ENCODE data around the gene TLE1.

The TLE1 gene

DNA sequence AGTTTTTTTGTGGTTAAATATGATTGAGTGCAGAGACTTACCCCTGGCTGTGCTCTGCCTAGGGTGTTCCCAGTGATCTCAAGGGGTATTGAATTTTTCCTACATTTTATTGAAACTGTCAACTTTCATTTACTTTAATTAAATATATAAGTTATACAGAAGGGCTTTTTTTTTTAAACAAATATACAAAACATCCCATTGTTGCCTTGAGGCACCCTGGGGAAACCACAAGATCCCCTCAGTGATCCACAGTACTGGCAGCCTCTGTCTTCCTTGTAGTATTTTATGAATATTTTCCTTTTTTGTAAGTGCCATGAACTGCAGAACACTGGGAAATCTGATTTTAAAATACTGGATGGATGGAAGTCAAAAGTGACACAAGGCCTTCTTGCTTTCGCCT, 123.7 kb downstream of the TLE1 start:
- no peak for DNase-seq

GRCh38 chr9:81565144-81565543, 124.2 kb downstream of the TLE1 start:
- DNase-seq = no peak

- no peak for DNase-seq
Measured at GRCh38 chr9:81564632-81565031, 124.7 kb downstream of the TLE1 start.

DNA sequence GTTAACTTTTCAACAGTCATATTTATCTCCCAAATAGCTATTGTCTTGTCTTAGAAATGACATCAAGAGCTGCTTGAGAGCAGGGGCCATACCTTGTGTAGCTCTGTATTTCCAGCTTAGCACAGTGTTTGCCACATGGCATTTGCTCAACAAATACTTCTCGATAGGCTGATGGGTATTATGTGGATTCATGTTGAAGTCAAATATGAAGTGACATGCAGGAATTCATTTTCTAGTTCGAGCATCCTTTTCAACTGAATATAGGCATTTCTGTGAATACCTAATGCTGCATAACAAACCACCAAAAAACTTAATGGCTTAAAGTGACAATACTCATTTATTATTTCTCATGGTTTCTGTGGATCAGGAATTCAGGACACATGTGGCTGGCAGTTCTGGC, 125.6 kb downstream of the TLE1 start:
- no peak for DNase-seq

DNA sequence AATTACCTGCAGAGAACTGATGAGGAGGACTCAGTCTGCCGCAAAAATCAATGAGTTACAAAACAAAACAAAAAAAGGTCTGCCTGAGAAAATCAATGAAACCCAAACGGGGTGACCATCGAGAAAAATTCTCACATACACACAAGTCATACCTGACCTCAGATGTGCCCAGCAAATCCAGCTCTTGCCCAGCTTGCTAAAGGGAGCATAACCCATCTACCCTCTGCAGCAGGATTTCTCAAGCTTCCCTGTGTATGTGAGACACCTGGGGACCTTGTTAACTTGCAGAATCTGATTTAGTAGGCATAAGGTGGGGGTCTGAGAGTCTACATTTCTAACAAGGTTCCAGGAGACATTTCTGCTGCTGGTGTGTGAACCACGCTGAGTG, 126.3 kb downstream of the TLE1 start:
- no peak for DNase-seq

DNA sequence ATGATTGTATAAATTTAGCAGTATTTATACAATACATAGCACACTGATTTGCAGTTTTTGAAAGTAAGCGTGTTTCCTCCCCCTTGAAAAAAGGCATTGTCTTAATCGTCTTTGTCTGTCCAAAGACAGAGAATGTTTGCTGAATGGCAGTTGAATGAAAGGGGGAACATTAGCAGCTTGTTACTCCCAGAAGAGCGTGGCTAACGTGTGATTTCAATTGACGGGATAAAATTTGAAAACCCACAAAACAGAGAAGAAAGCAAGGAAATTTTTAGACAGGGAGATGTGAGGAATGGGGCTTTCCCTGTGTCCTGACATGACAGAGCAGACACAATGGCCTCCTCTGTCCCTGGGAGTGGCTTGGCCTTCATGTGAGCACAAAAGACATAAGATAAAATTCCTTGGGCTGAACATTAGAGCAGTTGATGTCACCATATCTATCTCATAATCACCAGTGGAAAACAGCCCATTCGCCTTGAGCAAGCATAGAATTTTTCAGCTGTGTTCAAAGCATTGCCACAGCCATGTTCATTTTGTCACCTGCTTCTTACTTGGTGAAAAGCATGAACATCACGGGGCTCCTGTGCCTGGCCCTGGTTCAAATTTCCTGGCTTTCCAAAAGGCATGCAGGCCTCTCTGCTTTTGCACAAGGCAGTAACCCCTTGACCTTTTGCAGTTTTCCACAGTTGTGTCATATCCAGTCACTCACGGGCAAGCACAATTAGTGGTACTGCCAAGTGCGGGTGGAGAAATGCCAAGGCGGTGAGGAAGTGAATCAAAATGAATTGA, 126.9 kb downstream of the TLE1 start:
- no peak for DNase-seq

- DNase-seq = no peak
Measured at GRCh38 chr9:81560851-81561732, 128.3 kb downstream of the TLE1 start.

DNA sequence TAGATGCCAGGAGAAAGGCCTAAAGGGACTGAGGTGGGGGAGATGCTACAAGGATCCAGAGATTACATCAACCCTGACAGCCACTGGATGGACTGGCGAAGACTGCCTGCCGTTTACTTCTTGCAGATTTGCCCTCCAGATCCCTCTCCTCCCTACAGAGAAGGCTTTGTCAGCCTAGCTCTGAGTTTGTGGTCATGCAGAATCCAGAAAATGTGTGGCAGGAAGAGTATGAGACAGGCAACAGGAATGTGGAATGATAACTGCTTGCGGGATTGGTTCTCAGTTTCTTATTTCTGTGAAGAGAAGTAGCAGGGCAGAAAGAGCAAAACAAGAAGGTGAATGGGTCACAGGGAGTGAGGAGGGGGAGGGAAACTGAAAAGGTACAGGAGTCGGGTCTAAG, 129.6 kb downstream of the TLE1 start:
- peak; percentile 53 for DNase-seq

DNA sequence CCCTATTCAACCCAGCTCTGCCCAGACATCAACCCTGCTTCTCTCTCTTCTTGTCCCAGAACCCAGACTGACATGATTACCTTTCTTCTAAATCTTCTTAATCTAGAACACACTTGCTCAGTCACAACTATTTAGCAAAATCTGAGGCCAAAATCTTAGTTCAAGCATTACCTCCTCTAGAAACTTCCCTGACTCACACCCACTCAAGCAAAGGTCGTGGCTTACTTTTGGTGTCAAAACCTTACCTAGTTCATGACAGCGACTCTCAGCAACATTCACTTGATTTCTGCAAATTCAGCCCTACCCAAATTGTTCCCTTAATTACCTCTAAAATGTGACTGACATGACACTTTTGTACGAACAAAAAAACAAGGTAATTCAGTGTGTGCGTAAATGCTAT, 130.2 kb downstream of the TLE1 start:
- DNase-seq = no peak

- no peak for DNase-seq
Measured at GRCh38 chr9:81558091-81558830, 131.1 kb downstream of the TLE1 start.

DNA sequence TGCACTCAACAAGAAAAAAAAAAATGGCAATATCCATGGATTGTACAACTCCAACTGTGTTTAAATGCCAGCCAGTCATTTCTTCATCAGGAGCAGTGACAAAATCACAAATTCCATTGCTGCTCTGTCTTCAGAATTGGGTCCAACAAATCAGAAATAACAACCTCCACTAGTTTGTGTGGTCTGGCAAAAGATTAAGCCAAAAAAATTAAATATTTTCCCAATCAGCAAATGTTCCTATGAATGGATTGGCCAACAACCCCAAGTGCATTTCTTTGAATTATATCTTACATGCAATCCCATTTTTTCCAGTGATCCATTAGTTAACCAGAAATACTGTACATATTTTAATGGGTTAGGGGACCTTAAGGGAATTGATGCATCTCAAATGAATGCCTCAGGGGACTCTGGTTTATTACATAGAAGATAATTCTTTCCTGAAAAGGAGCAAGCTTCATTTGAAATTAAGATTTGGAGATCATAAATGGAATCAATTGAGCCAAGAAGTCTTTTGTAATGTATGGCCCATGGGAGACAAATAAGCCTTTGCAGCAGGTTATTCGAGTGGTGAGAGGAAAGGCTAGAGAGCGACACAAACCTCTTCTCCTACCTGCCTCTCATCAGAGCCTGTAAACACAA, 131.8 kb downstream of the TLE1 start:
- no peak for DNase-seq

DNA sequence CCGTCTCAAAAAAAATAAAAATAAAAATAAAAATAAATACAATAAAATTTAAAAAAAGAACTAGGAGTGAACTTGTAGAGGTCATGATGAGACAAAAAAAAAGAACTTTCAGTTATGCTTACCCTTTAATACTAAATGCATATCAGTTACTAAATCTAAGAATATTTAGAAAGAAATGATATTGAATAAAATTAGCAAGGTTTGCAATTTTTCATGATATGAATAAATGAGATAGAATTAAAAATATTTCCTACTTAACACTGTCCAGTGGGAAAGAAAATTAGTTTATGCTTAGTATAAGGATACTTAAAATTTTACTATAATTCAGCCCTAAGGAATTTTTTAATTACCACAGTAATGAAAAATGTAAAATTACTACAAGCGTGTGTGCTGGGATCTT, 132.4 kb downstream of the TLE1 start:
- no peak for DNase-seq

- no peak for DNase-seq
Measured at GRCh38 chr9:81552581-81552991, 136.8 kb downstream of the TLE1 start.

DNA sequence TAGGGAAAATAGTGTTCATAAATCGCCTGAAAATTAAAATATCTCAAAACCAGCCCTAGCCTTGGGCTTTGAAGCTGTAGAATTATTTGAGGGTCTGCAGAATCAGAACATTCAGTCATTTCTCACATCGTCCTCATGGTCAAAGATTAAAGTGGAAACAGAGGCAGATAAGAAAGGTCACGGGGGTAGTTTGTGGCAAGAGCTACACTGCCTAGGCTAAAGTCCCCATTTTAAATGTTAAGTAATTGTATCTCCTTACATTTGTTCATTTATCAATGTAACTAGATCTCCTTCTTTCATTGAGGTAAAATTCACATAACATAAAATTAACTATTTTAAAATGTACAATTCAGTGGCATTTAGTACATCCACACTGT, 139.2 kb downstream of the TLE1 start:
- DNase-seq = no peak

- no peak for DNase-seq
Measured at GRCh38 chr9:81549500-81550206, 139.7 kb downstream of the TLE1 start.

- DNase-seq = no peak
Measured at GRCh38 chr9:81548911-81549310, 140.4 kb downstream of the TLE1 start.

- DNase-seq = no peak
Measured at GRCh38 chr9:81546489-81546888, 142.9 kb downstream of the TLE1 start.

- no peak for DNase-seq
Measured at GRCh38 chr9:81543695-81544094, 145.7 kb downstream of the TLE1 start.

- no peak for DNase-seq
Measured at GRCh38 chr9:81542118-81542889, 147.0 kb downstream of the TLE1 start.

DNA sequence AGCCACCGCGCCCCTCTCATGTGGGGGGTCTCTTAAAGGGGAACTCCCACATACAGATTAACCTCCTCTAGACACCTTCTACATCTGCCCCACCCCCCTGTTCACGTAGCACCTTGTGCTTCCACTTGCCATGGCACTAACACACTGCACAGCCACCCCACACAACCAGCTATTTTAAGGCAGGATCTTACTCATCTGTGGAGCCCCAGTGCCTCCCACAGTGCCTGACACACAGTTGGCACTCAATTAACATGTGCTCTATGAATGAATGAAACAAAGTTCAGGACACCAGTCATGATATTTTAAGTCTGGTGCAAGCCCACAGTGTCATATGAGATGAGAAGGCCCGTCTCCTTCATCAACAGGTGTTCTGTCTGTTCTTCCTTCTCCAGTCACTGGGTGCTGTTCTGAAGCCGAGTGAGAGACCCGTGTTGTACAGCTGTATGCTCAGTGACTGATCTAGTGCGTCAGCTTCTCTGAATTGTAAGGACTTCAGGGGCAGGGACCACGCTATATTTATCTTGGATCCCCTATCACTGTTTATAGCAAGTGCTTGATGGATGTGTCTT, 149.1 kb downstream of the TLE1 start:
- DNase-seq = no peak

GRCh38 chr9:81539317-81539716, 150.0 kb downstream of the TLE1 start:
- no peak for DNase-seq
